HUES64 (cell line): ENCODE data around the gene KLB.

Experiments used
- H3K27ac ChIP-seq: 2 replicates; pipeline ENCODE4 v1.7.0; 2013; ENCODE audit warnings: low read depth, low read length, inconsistent platforms
- H3K27me3 ChIP-seq: 2 replicates; pipeline ENCODE4 v1.6.1; 2013; ENCODE audit warnings: mild to moderate bottlenecking, low read length; ENCODE audit not compliant: insufficient read depth
- H3K36me3 ChIP-seq: 2 replicates; pipeline ENCODE4 v1.6.1; 2013; ENCODE audit warnings: mild to moderate bottlenecking, low read length; ENCODE audit not compliant: insufficient read depth
- H3K4me1 ChIP-seq: 2 replicates; pipeline ENCODE4 v1.6.1; 2013; ENCODE audit warnings: mild to moderate bottlenecking, low read length, moderate library complexity; ENCODE audit not compliant: insufficient read depth
- H3K4me3 ChIP-seq: 2 replicates; pipeline ENCODE4 v1.5.1; 2013; ENCODE audit warnings: mild to moderate bottlenecking, low read length, moderate library complexity
- H3K9ac ChIP-seq: 2 replicates; pipeline ENCODE4 v1.6.1; 2013; ENCODE audit warnings: mild to moderate bottlenecking, low read depth, low read length
- H3K9me3 ChIP-seq: 2 replicates; pipeline ENCODE4 v1.6.1; 2013; ENCODE audit warnings: low read depth, low read length; ENCODE audit not compliant: insufficient read depth
- WGBS: fragments of 150-250, 120-280 bp; methylation state at CpG from one replicate; pipeline ENCODE4 v1.1.7; 2013; ENCODE audit warnings: missing lambda C conversion rate; 5-methylcytosine and 5-hydroxymethylcytosine counted together

The KLB gene

DNA sequence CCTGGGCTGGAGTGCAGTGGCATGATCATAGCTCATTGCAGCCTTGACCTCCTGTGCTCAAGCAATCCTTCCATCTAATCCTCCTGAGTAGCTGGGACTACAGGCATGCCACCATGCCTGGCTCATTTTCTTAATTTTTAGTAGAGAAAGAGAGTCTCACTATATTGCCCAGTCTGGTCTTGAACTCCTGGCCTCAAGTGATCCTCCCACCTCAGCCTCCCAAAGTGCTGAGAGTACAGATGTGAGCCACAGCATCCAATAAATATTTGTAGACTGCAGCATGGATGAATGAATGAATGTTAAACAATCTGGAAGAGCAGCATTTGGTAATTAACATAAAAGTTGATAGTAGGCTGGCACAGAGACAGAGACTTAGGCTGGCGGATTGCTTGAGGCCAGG, 20.0 kb downstream of the KLB start:
- H3K4me1 ChIP-seq: no peaks in the 10 kb centered on the region
- no peaks in the 10 kb centered on the region for H3K9me3 ChIP-seq
- H3K36me3 ChIP-seq: no peaks in the 10 kb centered on the region
- 94% methylated on average over 1 of the region's 1 CpG for WGBS
- H3K4me3 ChIP-seq: no peak overlapping the region
- no peaks in the 10 kb centered on the region for H3K27me3 ChIP-seq
- no peak overlapping the region for H3K27ac ChIP-seq
- H3K9ac ChIP-seq: no peak overlapping the region

DNA sequence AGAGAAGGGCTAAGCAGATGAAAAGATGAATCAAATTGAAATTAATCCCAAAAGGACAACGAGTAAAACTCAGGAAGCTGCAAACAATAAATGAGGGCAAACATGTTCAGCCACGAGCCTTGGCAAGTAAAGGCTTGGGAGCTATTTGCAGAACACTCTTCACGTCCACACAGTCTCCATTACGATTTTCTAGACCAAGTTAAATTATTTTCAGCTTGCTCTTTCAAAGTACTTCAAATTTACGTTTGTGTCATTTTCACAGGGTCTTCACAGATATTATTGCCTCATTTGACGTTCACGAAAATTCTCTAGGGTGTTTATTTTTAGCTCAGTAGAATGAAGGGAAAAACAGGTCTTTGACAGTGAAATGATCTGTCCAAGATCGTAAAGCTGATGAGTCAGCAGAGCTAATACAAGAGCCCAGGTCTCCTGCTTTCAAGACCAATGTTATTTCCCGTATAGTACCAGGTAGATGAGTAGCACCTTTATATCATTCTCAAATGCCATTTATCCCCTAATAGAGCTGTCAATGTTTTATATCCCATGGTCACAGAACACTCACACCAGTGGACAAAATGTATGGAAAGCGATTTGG, 20.9 kb downstream of the KLB start:
- H3K4me3 ChIP-seq: no peak overlapping the region
- WGBS: 90% methylated on average over 10 of the region's 10 CpGs
- no peaks in the 10 kb centered on the region for H3K4me1 ChIP-seq
- H3K36me3 ChIP-seq: no peaks in the 10 kb centered on the region
- no peaks in the 10 kb centered on the region for H3K9me3 ChIP-seq
- H3K9ac ChIP-seq: no peak overlapping the region
- H3K27me3 ChIP-seq: no peaks in the 10 kb centered on the region
- no peak overlapping the region for H3K27ac ChIP-seq

DNA sequence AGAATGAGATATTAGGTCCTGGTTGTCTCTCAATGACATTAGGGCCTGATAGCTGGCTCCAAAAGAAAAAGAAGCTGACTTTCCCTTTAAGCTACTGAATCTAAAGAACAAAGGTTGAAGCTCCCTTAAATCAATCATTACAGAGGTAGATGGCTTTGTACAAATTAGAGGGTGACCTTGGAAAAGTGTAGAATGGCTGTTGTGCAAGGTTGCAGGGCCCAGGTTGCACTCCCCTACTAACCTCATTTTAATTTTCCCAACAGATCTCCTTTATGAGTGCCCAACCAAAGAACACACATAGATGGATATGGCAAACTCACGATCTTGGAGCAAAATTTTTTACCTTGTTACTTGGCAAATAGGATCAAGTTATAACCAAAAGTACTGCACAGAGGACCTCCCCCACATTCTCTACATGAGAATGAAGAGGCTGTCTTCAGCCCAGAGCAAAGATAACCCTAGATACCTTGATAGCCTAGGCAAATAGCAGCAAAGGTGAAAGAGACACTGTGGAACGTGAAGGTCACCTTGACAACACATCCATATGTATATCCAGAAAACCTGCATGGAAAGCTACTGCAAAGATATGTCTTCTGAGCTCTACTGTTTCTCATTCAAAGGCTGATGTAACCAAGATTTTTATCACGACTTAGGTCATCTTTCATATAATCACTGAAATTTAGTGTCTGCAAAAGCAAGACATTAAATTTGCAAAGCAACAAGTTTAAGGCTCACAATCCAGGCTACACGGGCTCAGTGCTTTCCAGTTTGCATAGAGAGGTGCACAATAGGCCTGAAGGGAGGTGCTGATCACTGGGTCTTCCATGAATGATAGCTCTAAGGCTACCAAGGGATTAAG, 23.0 kb downstream of the KLB start:
- 84% methylated on average over 4 of the region's 4 CpGs for whole genome bisulfite sequencing
- Histone ChIP-seq H3K4me1 (no peaks in the 10 kb centered on the region), H3K27me3 (no peaks in the 10 kb centered on the region), H3K36me3 (no peaks in the 10 kb centered on the region), H3K27ac (no peak overlapping the region), H3K9ac (no peak overlapping the region), H3K9me3 (no peaks in the 10 kb centered on the region), H3K4me3 (no peak overlapping the region)

DNA sequence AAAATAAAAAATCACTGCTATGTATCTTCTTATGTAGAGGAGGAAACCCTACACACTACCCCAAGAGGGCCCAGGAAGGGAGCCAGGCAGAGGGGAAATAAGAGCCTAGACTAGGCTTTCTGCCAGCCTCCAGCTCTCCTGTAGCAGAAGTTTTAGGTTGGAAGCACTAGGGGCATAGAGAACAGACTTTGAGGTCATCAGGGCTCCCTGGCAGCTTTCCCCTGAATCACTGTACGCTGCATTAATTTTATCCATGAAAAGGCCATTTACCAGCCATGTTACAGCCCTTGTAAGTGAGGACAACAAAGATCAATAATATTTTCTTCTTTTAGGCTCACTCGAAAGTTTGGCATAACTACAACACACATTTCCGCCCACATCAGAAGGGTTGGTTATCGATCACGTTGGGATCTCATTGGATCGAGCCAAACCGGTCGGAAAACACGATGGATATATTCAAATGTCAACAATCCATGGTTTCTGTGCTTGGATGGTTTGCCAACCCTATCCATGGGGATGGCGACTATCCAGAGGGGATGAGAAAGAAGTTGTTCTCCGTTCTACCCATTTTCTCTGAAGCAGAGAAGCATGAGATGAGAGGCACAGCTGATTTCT, 27.3 kb downstream of the KLB start:
- Histone ChIP-seq H3K4me3 (no peak overlapping the region), H3K27ac (no peak overlapping the region), H3K9ac (no peak overlapping the region), H3K36me3 (no peaks in the 10 kb centered on the region), H3K4me1 (no peaks in the 10 kb centered on the region), H3K27me3 (no peaks in the 10 kb centered on the region), H3K9me3 (no peaks in the 10 kb centered on the region)
- 95% methylated on average over 11 of the region's 11 CpGs for WGBS

DNA sequence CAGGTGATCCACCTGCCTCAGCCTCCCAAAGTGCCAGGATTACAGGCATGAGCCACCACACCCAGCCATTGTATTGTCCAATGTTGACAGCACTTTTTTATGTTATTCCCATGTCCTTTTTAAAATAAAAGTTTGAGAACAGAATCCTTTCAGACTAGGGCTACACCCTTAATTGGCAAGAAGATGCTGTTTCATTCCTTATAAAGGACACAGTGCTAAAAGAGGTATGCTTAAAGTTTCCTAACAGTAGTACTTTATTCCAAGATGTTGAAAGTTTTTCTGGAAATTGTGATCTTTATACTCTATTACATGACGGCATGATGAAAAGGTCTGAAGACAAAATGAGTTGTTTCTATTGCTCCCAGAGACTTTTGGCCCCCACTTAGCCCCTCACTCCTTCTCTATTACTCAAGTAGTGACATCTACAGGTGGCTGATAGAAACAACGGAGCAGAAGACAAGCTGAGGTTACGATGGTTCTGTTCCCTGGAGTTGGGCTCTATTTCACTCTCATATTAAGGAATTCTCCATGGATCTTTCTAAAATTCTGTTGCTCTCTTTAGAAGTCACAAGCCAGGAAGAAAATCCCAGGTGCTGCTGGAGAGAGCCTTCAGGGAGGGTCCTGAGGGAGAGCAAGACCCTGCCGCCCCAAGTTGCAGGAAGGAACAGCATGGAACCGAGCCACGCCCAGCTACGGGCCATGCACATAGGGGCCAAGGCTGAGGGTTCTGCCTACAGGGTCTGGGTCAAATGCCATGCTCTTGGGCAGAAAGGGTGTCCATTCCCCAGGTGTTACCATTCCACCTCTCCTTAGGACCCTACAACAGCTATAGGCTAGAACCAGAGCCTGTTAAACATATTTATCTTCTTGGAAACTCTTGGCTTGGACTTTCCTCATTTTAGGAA, 29.2 kb downstream of the KLB start:
- H3K36me3 ChIP-seq: no peaks in the 10 kb centered on the region
- no peaks in the 10 kb centered on the region for H3K4me1 ChIP-seq
- H3K9ac ChIP-seq: no peak overlapping the region
- no peaks in the 10 kb centered on the region for H3K27me3 ChIP-seq
- H3K27ac ChIP-seq: no peak overlapping the region
- no peaks in the 10 kb centered on the region for H3K9me3 ChIP-seq
- WGBS: 73% methylated on average over 6 of the region's 7 CpGs
- no peak overlapping the region for H3K4me3 ChIP-seq

DNA sequence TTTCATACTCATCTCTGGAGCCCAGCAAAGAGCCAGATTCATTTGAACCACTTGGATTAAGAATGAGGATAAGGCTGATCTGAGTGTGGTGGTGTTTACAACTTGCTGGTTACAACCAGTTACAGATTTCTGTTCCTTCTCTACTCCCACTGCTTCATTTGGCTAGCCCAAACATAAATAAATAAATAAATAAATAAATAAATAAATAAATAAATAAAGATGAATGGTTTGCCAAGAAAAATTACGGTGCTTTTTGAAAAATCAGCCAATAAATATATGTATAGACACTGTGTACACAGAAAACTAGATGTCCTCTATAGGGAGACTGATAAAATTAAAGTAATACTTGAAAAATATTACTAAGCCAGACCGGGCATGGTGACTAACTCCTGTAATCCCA, 34.9 kb downstream of the KLB start:
- Histone ChIP-seq H3K4me3 (no peak overlapping the region), H3K9me3 (no peaks in the 10 kb centered on the region), H3K9ac (no peak overlapping the region), H3K27ac (no peak overlapping the region), H3K36me3 (no peaks in the 10 kb centered on the region), H3K27me3 (no peaks in the 10 kb centered on the region), H3K4me1 (no peaks in the 10 kb centered on the region)
- WGBS: 69% methylated on average over 1 of the region's 2 CpGs

DNA sequence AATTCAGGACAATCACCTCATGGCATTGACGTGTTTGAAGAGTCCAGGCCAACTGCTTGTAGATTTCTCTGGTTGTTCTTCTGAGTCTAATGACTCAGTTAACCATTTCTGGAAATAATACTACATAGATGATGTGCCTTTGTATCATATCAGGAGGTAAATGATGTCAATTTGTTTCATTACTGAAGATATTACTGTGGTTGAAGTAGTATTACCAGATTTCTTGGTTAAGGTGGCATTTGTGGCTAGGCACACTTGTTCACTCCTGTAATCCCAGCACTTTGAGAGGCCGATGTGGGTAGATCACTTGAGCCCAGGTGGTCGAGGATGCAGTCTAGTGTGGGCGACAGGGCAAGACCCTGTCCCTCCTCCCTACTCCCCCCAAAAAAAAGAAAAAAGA, 36.3 kb downstream of the KLB start:
- WGBS: 90% methylated on average over 3 of the region's 4 CpGs
- Histone ChIP-seq H3K27me3 (no peaks in the 10 kb centered on the region), H3K9ac (no peak overlapping the region), H3K9me3 (no peaks in the 10 kb centered on the region), H3K4me1 (no peaks in the 10 kb centered on the region), H3K27ac (no peak overlapping the region), H3K36me3 (no peaks in the 10 kb centered on the region), H3K4me3 (no peak overlapping the region)

DNA sequence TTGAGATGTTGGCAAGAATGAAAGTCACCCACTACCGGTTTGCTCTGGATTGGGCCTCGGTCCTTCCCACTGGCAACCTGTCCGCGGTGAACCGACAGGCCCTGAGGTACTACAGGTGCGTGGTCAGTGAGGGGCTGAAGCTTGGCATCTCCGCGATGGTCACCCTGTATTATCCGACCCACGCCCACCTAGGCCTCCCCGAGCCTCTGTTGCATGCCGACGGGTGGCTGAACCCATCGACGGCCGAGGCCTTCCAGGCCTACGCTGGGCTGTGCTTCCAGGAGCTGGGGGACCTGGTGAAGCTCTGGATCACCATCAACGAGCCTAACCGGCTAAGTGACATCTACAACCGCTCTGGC, 39.7 kb downstream of the KLB start:
- 95% methylated on average over 20 of the region's 20 CpGs for WGBS
- Histone ChIP-seq H3K4me3 (peak overlapping the region; percentile 46), H3K4me1 (no peaks in the 10 kb centered on the region), H3K9me3 (no peaks in the 10 kb centered on the region), H3K9ac (0 out of 2 replicates have a peak overlapping the region, but pooled peaks have one; percentile 41), H3K27ac (peak overlapping the region; percentile 22; the same call in 1 of the 2 replicates), H3K36me3 (peaks cover 20% of the 10 kb centered on the region), H3K27me3 (no peaks in the 10 kb centered on the region)

DNA sequence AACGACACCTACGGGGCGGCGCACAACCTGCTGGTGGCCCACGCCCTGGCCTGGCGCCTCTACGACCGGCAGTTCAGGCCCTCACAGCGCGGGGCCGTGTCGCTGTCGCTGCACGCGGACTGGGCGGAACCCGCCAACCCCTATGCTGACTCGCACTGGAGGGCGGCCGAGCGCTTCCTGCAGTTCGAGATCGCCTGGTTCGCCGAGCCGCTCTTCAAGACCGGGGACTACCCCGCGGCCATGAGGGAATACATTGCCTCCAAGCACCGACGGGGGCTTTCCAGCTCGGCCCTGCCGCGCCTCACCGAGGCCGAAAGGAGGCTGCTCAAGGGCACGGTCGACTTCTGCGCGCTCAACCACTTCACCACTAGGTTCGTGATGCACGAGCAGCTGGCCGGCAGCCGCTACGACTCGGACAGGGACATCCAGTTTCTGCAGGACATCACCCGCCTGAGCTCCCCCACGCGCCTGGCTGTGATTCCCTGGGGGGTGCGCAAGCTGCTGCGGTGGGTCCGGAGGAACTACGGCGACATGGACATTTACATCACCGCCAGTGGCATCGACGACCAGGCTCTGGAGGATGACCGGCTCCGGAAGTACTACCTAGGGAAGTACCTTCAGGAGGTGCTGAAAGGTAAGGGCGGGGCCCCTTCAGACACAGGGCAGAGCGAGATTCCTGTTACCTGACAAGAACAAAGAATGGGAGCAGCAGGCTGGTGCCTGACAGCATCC, 40.3 kb downstream of the KLB start:
- peak overlapping the region; percentile 22; the same call in 1 of the 2 replicates for H3K27ac ChIP-seq
- H3K27me3 ChIP-seq: no peaks in the 10 kb centered on the region
- no peaks in the 10 kb centered on the region for H3K4me1 ChIP-seq
- WGBS: 93% methylated on average over 61 of the region's 61 CpGs
- H3K9ac ChIP-seq: peak overlapping the region; percentile 41; the same call in 1 of the 2 replicates
- H3K4me3 ChIP-seq: peak overlapping the region; percentile 46
- no peaks in the 10 kb centered on the region for H3K9me3 ChIP-seq
- H3K36me3 ChIP-seq: peaks cover 25% of the 10 kb centered on the region

DNA sequence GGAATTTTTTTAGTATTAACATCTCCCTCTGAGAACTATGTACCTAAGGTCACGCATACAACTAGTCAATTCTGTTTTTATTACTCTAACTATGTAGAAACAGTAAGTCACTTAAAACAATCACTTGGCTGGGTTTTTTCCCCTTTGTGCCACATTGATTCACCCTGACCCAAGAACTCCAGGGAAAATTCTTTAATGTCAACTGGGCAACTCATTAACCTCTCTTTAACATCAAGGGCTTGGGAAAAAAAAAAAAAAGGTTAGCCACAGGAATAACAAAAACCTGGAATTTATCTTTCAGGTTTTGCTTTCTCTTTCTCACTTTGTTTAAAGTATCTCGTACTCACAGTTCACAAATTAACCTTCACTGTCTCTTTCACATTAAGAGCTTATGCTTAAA, 43.9 kb downstream of the KLB start:
- H3K27me3 ChIP-seq: no peaks in the 10 kb centered on the region
- no peaks in the 10 kb centered on the region for H3K9me3 ChIP-seq
- no peak overlapping the region for H3K4me3 ChIP-seq
- H3K4me1 ChIP-seq: no peaks in the 10 kb centered on the region
- H3K27ac ChIP-seq: peak overlapping the region; percentile 47; the same call in 1 of the 2 replicates
- 83% methylated on average over 2 of the region's 2 CpGs for WGBS
- H3K9ac ChIP-seq: no peak overlapping the region
- peaks cover 61% of the 10 kb centered on the region for H3K36me3 ChIP-seq
